ENCODE results near the gene BLOC1S1.
A peak's percentile ranks its signal among the peaks of the same experiment; 100 is the strongest.

BLOC1S1 gene

GRCh38 chr12:55712700-55713415 lies 3.0 kb upstream of the BLOC1S1 start:
- no peak for DNase-seq

DNA sequence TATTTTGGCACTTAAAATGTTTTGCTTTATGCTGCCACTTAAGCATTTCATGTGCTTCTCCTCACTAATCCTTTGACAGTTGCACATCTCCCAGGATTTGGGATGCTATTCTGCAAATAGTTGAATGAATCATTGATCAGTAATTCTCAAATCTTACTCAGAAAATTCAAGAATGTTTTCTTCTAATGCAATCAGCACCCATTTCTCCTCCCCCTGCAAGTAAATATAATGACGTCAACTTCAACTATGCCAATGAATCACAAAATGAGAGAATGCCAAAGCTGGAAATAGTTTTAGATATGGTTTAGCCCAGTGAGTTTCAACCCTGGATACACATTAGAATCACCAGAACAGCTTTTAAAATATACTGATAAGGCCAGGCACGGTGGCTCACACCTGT lies 2.1 kb upstream of the BLOC1S1 start:
- no peak for DNase-seq

GRCh38 chr12:55715169-55715764 lies 579 bp upstream of the BLOC1S1 start:
- DNase-seq = no peak

DNA sequence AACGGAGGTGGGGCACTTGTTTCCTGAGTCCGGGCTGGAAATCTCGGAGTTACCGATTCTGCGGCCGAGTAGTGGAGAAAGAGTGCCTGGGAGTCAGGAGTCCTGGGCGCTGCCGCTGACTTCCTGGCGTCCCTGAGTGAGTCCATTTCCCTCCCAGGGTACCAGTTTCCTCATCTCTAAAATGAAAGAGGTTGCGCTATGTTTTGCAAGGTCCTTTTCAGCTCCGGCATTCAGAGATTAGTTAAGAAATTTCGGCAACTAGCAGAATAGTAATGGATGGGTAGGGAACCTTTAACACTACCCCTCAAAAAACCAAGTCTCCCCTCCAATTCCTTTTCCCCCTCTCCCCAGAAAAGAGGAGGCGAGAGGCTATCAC lies 724 bp downstream of the BLOC1S1 start:
- no peak for DNase-seq

- peak; percentile 39 for DNase-seq
Observed at GRCh38 chr12:55717011-55718007, 1.5 kb downstream of the BLOC1S1 start.

DNA sequence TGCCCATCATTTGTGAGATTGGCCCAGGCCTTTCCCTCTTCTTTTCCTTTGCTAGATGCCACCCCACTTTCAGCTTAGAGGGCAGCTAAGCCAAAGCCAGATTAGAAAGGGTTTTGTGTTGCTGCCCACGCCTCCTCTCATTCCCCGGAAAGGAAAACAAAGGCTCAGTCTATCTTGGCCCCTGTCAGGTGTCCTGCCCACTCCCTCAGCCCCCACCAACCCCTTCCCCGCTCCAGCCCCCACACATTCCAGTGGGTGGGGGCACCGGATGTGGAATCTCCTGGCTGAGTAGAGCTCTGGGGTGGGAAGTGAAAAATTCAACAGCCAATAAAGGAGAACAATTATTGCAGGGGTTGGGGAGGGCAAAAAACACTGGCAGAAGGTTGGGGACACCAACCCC lies 2.2 kb downstream of the BLOC1S1 start:
- DNase-seq = no peak

DNA sequence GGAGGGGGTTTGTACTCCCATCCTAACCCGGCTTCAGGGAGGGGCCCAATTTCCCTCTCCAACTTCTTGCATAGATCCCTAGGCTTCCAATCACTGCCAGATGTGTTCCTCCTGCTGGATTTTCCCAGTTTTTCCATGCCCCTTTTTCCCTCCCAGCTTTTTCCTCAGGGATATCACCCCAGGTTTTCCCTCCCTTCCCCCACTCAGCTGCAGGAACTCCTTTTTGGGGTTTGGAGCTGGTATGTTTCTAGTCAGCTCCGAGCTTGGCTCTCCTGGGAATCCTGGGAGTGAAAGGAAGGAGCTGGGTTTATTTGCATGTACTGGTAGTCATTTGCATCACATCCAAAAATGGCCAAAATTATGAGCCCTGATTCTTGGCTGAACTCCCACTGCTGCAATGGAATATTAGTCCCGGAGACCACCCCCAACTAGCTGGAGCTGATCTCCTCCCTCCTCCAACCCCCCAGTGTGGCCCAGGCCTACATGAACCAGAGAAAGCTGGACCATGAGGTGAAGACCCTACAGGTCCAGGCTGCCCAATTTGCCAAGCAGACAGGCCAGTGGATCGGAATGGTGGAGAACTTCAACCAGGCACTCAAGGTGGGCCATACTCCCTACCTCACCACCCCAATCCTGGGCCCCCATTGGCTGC lies 2.9 kb downstream of the BLOC1S1 start:
- no peak for DNase-seq

- no peak for DNase-seq
Observed at GRCh38 chr12:55719371-55719770, 3.5 kb downstream of the BLOC1S1 start.

GRCh38 chr12:55720071-55720564 lies 4.3 kb downstream of the BLOC1S1 start, which contains the start of gene RDH5:
RDH5 (plus strand) TSS chr12:55720393; CDS start chr12:55721185, 792 bp downstream.
- no peak for DNase-seq

DNA sequence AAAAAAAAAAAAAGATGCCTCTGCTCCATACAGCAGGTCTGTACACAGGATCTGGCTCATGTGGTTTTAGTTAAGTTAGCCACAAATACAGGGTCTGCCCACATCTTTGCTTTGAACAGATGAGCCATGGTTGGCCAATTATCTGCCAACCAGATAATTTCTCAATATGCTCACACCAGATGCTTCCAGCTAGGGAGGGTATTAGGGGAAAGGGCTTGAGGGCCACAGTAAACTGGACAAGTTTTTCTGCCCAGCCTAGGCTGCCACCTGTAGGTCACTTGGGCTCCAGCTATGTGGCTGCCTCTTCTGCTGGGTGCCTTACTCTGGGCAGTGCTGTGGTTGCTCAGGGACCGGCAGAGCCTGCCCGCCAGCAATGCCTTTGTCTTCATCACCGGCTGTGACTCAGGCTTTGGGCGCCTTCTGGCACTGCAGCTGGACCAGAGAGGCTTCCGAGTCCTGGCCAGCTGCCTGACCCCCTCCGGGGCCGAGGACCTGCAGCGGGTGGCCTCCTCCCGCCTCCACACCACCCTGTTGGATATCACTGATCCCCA lies 5.1 kb downstream of the BLOC1S1 start:
- no peak for DNase-seq

GRCh38 chr12:55721601-55722213 lies 5.9 kb downstream of the BLOC1S1 start:
- DNase-seq = no peak

DNA sequence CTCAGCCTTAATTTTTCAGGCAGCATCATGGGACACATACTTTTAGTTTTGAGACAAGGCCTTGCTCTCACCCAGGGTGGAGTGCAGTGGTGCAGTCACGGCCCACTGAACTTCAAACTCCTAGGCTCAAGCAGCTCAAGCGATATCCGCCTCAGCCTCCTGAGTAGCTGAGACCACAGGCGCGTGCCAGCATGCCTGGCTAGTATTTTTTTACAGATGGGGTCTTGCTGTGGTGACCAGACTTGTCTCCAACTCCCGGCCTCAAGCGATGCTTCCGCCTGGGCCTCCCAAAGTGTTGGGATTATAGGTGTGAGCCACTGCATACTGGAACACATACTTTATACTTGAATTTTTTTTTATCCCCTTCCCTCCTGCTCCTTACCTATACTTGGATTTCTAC lies 7.1 kb downstream of the BLOC1S1 start:
- DNase-seq = no peak

GRCh38 chr12:55723516-55724225 lies 7.8 kb downstream of the BLOC1S1 start:
- DNase-seq = no peak

DNA sequence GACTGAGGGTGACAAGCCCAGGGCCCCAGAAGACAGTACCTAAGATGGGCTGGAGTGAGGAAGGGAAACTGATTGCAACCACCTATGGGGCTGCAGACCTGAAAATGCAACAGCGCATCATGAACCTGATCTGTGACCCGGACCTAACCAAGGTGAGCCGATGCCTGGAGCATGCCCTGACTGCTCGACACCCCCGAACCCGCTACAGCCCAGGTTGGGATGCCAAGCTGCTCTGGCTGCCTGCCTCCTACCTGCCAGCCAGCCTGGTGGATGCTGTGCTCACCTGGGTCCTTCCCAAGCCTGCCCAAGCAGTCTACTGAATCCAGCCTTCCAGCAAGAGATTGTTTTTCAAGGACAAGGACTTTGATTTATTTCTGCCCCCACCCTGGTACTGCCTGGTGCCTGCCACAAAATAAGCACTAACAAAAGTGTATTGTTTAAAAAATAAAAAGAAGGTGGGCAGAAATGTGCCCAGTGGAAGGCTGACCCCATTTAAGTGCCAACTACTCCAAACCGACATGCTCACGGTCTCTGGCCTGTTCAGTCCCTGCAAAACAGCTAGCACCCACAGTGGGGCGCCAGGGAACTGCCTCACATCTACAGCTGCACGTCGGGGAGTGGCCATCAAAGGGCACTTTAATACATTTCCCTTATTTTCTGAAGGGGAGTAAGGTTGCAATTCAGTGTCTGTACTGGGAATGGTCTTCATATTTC lies 8.5 kb downstream of the BLOC1S1 start:
- DNase-seq = peak; percentile 68

- no peak for DNase-seq
Observed at GRCh38 chr12:55724940-55725309, 9.1 kb downstream of the BLOC1S1 start.

DNA sequence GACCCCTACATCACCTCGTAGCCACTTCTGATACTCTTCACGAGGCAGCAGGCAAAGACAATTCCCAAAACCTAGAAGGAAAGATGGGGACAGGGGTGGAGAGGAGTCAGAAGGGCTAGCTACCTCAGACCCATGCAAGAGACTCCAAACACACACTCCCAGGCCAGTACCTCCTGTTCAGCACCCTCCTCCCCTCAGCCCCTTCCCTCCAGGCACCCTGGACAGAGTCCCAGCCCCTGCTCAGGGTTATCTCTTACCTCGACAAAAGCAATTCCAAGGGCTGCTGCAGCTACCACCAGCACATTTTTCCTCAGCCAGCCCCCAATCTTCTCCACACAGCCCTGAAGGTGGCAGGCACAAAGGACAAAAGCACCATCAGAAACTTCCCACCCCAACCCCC lies 9.7 kb downstream of the BLOC1S1 start:
- DNase-seq = no peak

DNA sequence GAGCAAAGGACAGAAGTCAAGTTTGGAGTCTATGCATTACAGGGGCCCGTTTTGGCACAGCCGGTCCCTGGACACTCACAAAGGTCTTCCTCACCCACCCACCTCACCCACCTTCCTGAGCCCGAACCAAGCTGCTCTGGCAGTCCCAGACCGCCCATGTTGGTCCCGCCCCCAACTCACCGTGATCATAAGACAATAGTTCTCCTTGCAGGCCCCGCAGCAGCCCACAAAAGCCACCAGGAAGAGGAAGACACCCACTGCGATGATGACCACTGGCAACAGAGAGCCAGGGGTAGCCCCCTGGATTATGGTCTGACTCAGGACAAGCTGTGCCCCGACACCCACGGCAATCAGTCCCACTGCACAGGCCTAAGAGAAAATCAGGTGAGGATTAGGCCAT lies 11.1 kb downstream of the BLOC1S1 start:
- no peak for DNase-seq

- DNase-seq = no peak
Observed at GRCh38 chr12:55727643-55728185, 11.9 kb downstream of the BLOC1S1 start.

DNA sequence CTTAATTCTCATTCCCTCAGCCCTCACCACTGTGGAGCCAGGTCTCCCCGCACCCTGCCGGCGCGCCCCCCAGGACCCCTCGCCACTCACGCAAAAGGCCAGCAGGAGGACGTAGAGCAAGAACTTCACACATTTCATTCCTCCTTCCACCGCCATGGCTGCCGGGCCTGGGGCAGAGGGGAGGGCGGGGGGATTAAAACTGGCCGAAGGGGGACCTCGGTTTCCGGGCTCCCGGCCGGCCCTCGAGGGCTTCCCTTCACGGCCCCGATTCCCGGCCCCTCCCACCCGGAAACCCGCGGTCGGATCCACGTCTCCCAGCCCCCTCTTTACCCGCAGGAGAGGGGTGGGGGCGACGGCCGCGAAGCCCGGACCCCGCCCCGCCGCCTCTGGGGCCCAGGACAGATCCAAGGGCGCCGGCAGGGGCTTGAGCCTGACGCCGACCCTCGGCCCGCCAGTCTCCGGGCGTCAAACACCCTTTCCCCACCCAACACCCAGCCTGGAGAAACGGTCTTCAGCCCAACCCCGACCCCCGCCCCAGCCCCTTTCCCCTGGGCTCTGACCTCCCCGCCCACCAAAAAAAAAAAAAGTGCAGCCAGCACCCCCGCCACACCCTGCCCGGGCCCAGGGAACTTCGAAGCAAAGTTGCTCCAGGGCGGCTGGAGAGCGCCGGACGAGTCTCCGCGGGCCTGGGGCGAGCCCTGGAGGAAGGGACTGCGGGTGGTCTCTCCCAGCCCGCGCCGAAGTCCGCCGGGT lies 12.5 kb downstream of the BLOC1S1 start:
- no peak for DNase-seq

Data from activated CD4-positive, alpha-beta T cell treated with anti-CD3 and anti-CD28 coated beads, Interleukin-2, amount 50 U/mL, for 16 hours (primary cell).